Skin epidermis (tissue), 12 donors: ENCODE data around the gene CSKMT.
"Not testable (repeated sequence)": the region's sequence is repeated elsewhere in the genome, so short reads cannot be mapped to it uniquely, and the experiment has no call there.

ENCODE experiments used
- H3K27ac ChIP-seq, 21 experiments: fragments of 200-600 bp; sonication (generic) in 11 of 21; one replicate each; pipeline ENCODE4 v1.5.0; 2020; ENCODE audit warnings: mild to moderate bottlenecking in 3 of 21, inconsistent platforms in 2 of 21, moderate library complexity in 2 of 21
- H3K4me3 ChIP-seq, 7 experiments: fragments of 200-600 bp; sonication (generic) in 2 of 7; one replicate each; pipeline ENCODE4 v1.5.0; 2020; ENCODE audit warnings: inconsistent platforms in 2 of 7, mild to moderate bottlenecking in 2 of 7, moderate library complexity in 1 of 7

Gene CSKMT

GRCh38 chr11:62652161-62653006 lies 12.7 kb upstream of the CSKMT start:
- Histone ChIP-seq H3K27ac (peak overlapping the region; percentile 72 to 98 (median 93)), H3K4me3 (peak overlapping the region; percentile 78 to 95 (median 84))

GRCh38 chr11:62654297-62654696 lies 10.8 kb upstream of the CSKMT start:
- Histone ChIP-seq H3K27ac (no peak overlapping the region), H3K4me3 (no peak overlapping the region)

- H3K27ac ChIP-seq: no peak overlapping the region
These were observed 8.2 kb upstream of the CSKMT start for GRCh38 chr11:62656796-62657429.

GRCh38 chr11:62664405-62665074 lies 572 bp upstream of the CSKMT start:
- peak overlapping the region; percentile 54 to 98 (median 90) for H3K27ac ChIP-seq
- peak overlapping the region; percentile 56 to 90 (median 86) for H3K4me3 ChIP-seq

More at GRCh38 chr11:62656796-62657429, 8.2 kb upstream of the CSKMT start:
- no peak overlapping the region for H3K4me3 ChIP-seq

GRCh38 chr11:62665599-62666258 lies 617 bp downstream of the CSKMT start:
- Histone ChIP-seq H3K4me3 (peak overlapping the region; percentile 56 to 90 (median 86)), H3K27ac (peak overlapping the region; percentile 40 to 98 (median 90))

- Histone ChIP-seq H3K4me3 (peak overlapping the region; percentile 56 to 90 (median 86)), H3K27ac (peak overlapping the region; percentile 40 to 98 (median 90))
These were observed 1.3 kb downstream of the CSKMT start for GRCh38 chr11:62666259-62666926.

- Histone ChIP-seq H3K4me3 (no peak overlapping the region), H3K27ac (peak overlapping the region in 4 of 21 experiments; percentile 0 to 84 (median 10))
These were observed 2.3 kb downstream of the CSKMT start for GRCh38 chr11:62667460-62667859.

GRCh38 chr11:62669420-62670161 lies 4.5 kb downstream of the CSKMT start:
- Histone ChIP-seq H3K4me3 (no peak overlapping the region), H3K27ac (peak overlapping the region in 6 of 21 experiments; percentile 30 to 94 (median 82))

GRCh38 chr11:62671236-62671607 lies 6.1 kb downstream of the CSKMT start:
- peak overlapping the region in 20 of 21 experiments; percentile 78 to 98 (median 89) for H3K27ac ChIP-seq
- H3K4me3 ChIP-seq: peak overlapping the region; percentile 47 to 85 (median 74)

GRCh38 chr11:62671608-62672389 lies 6.7 kb downstream of the CSKMT start, which contains the start of the genes LBHD1 and UQCC3:
Gene LBHD1, minus strand, starts transcription at chr11:62672267. Its CDS starts 2,236 bp downstream, at chr11:62670031.
Gene UQCC3, plus strand, starts transcription at chr11:62671673. Its CDS starts 73 bp downstream, at chr11:62671746.
- H3K27ac ChIP-seq: peak within 1 kb of the TSS; percentile 47 to 98 (median 89)
- H3K4me3 ChIP-seq: peak within 1 kb of the TSS; percentile 47 to 85 (median 74)

- H3K4me3 ChIP-seq: peak overlapping the region in 1 of 7 experiments; percentile 82
- H3K27ac ChIP-seq: peak overlapping the region in 8 of 21 experiments; percentile 22 to 94 (median 87)
These were observed 8.0 kb downstream of the CSKMT start for GRCh38 chr11:62673196-62673525.

GRCh38 chr11:62675415-62675814 lies 10.3 kb downstream of the CSKMT start:
- H3K27ac ChIP-seq, H3K4me3 ChIP-seq: not testable (repeated sequence)

- no peak overlapping the region for H3K27ac ChIP-seq
- no peak overlapping the region for H3K4me3 ChIP-seq
These were observed 11.6 kb downstream of the CSKMT start for GRCh38 chr11:62676698-62677097.

- Histone ChIP-seq H3K27ac (peak overlapping the region in 1 of 21 experiments; percentile 93), H3K4me3 (no peak overlapping the region)
These were observed 12.0 kb downstream of the CSKMT start for GRCh38 chr11:62677156-62677555.

- H3K27ac ChIP-seq: peak overlapping the region in 10 of 21 experiments; percentile 89 to 97 (median 93)
These were observed 12.6 kb downstream of the CSKMT start for GRCh38 chr11:62677714-62678113.

GRCh38 chr11:62678433-62678769 lies 13.3 kb downstream of the CSKMT start:
- peak overlapping the region; percentile 70 to 92 (median 85) for H3K4me3 ChIP-seq
- peak overlapping the region; percentile 76 to 97 (median 93) for H3K27ac ChIP-seq

More at GRCh38 chr11:62677714-62678113, 12.6 kb downstream of the CSKMT start:
- peak overlapping the region in 3 of 7 experiments; percentile 82 to 92 (median 85) for H3K4me3 ChIP-seq
